GM12864 (cell line): ENCODE results near the gene NHLRC2.

Source experiments
- DNase-seq: peaks from one replicate; pipeline ENCODE4 v3.0.0-alpha.2; 2011; ENCODE audit warnings: low read depth
- H3K4me3 ChIP-seq: 2 replicates; pipeline ENCODE4 v1.5.1; 2011; ENCODE audit warnings: mild to moderate bottlenecking, low read depth, low read length, control low read depth
- CTCF ChIP-seq: IDR thresholded peaks from 2 replicates; pipeline ENCODE4 v1.5.1; 2011; ENCODE audit warnings: low read depth, mild to moderate bottlenecking, moderate library complexity, low read length, control low read depth, inconsistent platforms; ENCODE audit errors: missing control alignments

The NHLRC2 gene

GRCh38 chr10:113922787-113923570 lies 68.5 kb downstream of the NHLRC2 start:
- no peak for DNase-seq
- no peak overlapping the region for H3K4me3 ChIP-seq
- TF ChIP-seq CTCF, result peak; percentile 38

GRCh38 chr10:113924186-113924585 lies 69.7 kb downstream of the NHLRC2 start:
- no peak overlapping the region for H3K4me3 ChIP-seq
- no peak for DNase-seq
- TF ChIP-seq CTCF, result no peak

DNA sequence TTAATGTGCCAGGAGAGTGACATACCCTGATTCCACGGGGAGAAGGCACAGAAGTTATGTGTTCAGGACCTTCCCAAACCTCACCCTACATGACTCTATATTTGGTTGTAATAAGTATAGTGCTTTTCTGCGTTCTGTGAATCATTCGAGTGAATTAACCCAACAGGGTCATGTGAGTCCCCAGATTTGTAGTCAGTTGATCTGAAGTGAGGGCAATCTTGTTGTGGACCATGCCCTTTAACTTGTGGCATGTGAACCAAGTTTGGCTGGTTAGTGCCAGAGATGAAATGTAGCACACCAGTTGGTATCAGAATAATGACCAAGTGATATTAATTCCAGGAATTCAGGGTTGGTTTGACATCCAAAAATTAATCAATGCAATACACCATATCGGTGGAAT lies 70.2 kb downstream of the NHLRC2 start:
- no peak overlapping the region for H3K4me3 ChIP-seq
- no peak for DNase-seq
- no peak for TF ChIP-seq CTCF

- no peak for TF ChIP-seq CTCF
- DNase-seq, result no peak
- no peak overlapping the region for H3K4me3 ChIP-seq
These were observed 73.0 kb downstream of the NHLRC2 start for GRCh38 chr10:113927440-113927839.

GRCh38 chr10:113928830-113929229 lies 74.4 kb downstream of the NHLRC2 start:
- H3K4me3 ChIP-seq, result no peak overlapping the region
- no peak for DNase-seq
- TF ChIP-seq CTCF, result no peak

- DNase-seq, result no peak
- no peak overlapping the region for H3K4me3 ChIP-seq
- TF ChIP-seq CTCF, result no peak
These were observed 75.1 kb downstream of the NHLRC2 start for GRCh38 chr10:113929522-113929921.

- no peak for DNase-seq
- no peak overlapping the region for H3K4me3 ChIP-seq
- no peak for TF ChIP-seq CTCF
These were observed 76.1 kb downstream of the NHLRC2 start for GRCh38 chr10:113930482-113931057.
